Measurements from ENCODE around the gene KDM2B.
"Not testable (repeated sequence)": the region's sequence is repeated elsewhere in the genome, so short reads cannot be mapped to it uniquely, and the experiment has no call there.

The KDM2B gene

GRCh38 chr12:121603581-121603980 is 22.8 kb upstream of the KDM2B start:
- Histone ChIP-seq H3K4me3 (no peak overlapping the region), H3K36me3 (replicated peaks) (no peaks in the 10 kb centered on the region), H3K9me3 (no peaks in the 10 kb centered on the region), H3K27me3 (ENCODE audit: low read depth) (no peaks in the 10 kb centered on the region), H3K4me1 (no peaks in the 10 kb centered on the region)
- in situ Hi-C loops (cut with MboI; ENCODE audit: low sequenced_read_pairs) = no loop called here
- no peak for DNase-seq (ENCODE audit: low spot score in 2 of 2)

GRCh38 chr12:121602766-121603165 is 21.9 kb upstream of the KDM2B start:
- Histone ChIP-seq H3K9me3 (no peaks in the 10 kb centered on the region), H3K36me3 (replicated peaks) (no peaks in the 10 kb centered on the region), H3K4me1 (no peaks in the 10 kb centered on the region), H3K4me3 (no peak overlapping the region), H3K27me3 (ENCODE audit: low read depth) (no peaks in the 10 kb centered on the region)
- no peak for DNase-seq (ENCODE audit: low spot score in 2 of 2)
- in situ Hi-C loops (cut with MboI; ENCODE audit: low sequenced_read_pairs) = no loop called here

GRCh38 chr12:121600702-121601336 is 20.0 kb upstream of the KDM2B start:
- Histone ChIP-seq H3K4me1 (no peaks in the 10 kb centered on the region), H3K36me3 (replicated peaks) (no peaks in the 10 kb centered on the region), H3K9me3 (no peaks in the 10 kb centered on the region), H3K4me3 (no peak overlapping the region), H3K27me3 (ENCODE audit: low read depth) (no peaks in the 10 kb centered on the region)
- DNase-seq (ENCODE audit: low spot score in 2 of 2) = no peak
- in situ Hi-C loops (cut with MboI; ENCODE audit: low sequenced_read_pairs) = no loop called here

- Histone ChIP-seq H3K9me3 (no peaks in the 10 kb centered on the region), H3K36me3 (replicated peaks) (no peaks in the 10 kb centered on the region; the same call in 1 of the 2 replicates), H3K4me1 (no peaks in the 10 kb centered on the region), H3K4me3 (no peak overlapping the region), H3K27me3 (ENCODE audit: low read depth) (no peaks in the 10 kb centered on the region)
- in situ Hi-C loops (cut with MboI; ENCODE audit: low sequenced_read_pairs) = no loop called here
- no peak for DNase-seq (ENCODE audit: low spot score in 2 of 2)
Measured at GRCh38 chr12:121596526-121596925, 15.7 kb upstream of the KDM2B start.

GRCh38 chr12:121595520-121595919 is 14.7 kb upstream of the KDM2B start:
- Histone ChIP-seq H3K4me3 (no peak overlapping the region), H3K9me3 (no peaks in the 10 kb centered on the region), H3K36me3 (replicated peaks) (no peaks in the 10 kb centered on the region; the same call in 1 of the 2 replicates), H3K4me1 (peaks cover 6% of the 10 kb centered on the region), H3K27me3 (ENCODE audit: low read depth) (no peaks in the 10 kb centered on the region)
- DNase-seq (ENCODE audit: low spot score in 2 of 2) = no peak
- in situ Hi-C loops (cut with MboI; ENCODE audit: low sequenced_read_pairs) = no loop called here

- no peak overlapping the region for H3K4me3 ChIP-seq
- no peaks in the 10 kb centered on the region for H3K27me3 ChIP-seq (ENCODE audit: low read depth)
- DNase-seq (ENCODE audit: low spot score in 2 of 2) = no peak
- peaks cover 13% of the 10 kb centered on the region for H3K4me1 ChIP-seq
- H3K36me3 ChIP-seq (replicated peaks) = peaks cover 3% of the 10 kb centered on the region; the same call in 1 of the 2 replicates
- no peaks in the 10 kb centered on the region for H3K9me3 ChIP-seq
- in situ Hi-C loops (cut with MboI; ENCODE audit: low sequenced_read_pairs) = no loop called here
Measured at GRCh38 chr12:121592320-121592719, 11.5 kb upstream of the KDM2B start.

- Histone ChIP-seq H3K27me3 (ENCODE audit: low read depth) (no peaks in the 10 kb centered on the region), H3K4me1 (peaks cover 18% of the 10 kb centered on the region), H3K9me3 (no peaks in the 10 kb centered on the region), H3K4me3 (peak overlapping the region; percentile 4; the same call in 1 of the 2 replicates), H3K36me3 (replicated peaks) (peaks cover 3% of the 10 kb centered on the region; the same call in 1 of the 2 replicates)
- in situ Hi-C loops (cut with MboI; ENCODE audit: low sequenced_read_pairs) = no loop called here
- DNase-seq (ENCODE audit: low spot score in 2 of 2) = peak; percentile 68 to 81
Measured at GRCh38 chr12:121590476-121591143, 9.8 kb upstream of the KDM2B start.

GRCh38 chr12:121584885-121585284 is 4.1 kb upstream of the KDM2B start:
- H3K36me3 ChIP-seq (replicated peaks); in situ Hi-C loops (cut with MboI; ENCODE audit: low sequenced_read_pairs); H3K4me3 ChIP-seq; H3K27me3 ChIP-seq (ENCODE audit: low read depth); H3K9me3 ChIP-seq; DNase-seq (ENCODE audit: low spot score in 2 of 2): not testable (repeated sequence)
- peaks cover 31% of the 10 kb centered on the region for H3K4me1 ChIP-seq

- Histone ChIP-seq H3K4me3 (0 out of 2 replicates have a peak overlapping the region, but pooled peaks have one; percentile 52), H3K4me1 (peaks cover 27% of the 10 kb centered on the region)
- H3K27me3 ChIP-seq (ENCODE audit: low read depth); in situ Hi-C loops (cut with MboI; ENCODE audit: low sequenced_read_pairs); H3K9me3 ChIP-seq; H3K36me3 ChIP-seq (replicated peaks); DNase-seq (ENCODE audit: low spot score in 2 of 2): not testable (repeated sequence)
Measured at GRCh38 chr12:121583334-121583661, 2.5 kb upstream of the KDM2B start.

- no peaks in the 10 kb centered on the region for H3K27me3 ChIP-seq (ENCODE audit: low read depth)
- in situ Hi-C loops (cut with MboI; ENCODE audit: low sequenced_read_pairs) = no loop called here
- peak overlapping the region; percentile 52 for H3K4me3 ChIP-seq
- H3K36me3 ChIP-seq (replicated peaks) = no peaks in the 10 kb centered on the region
- peaks cover 32% of the 10 kb centered on the region for H3K4me1 ChIP-seq
- no peaks in the 10 kb centered on the region for H3K9me3 ChIP-seq
- DNase-seq (ENCODE audit: low spot score in 2 of 2) = peak; percentile 79 to 91
Measured at GRCh38 chr12:121582583-121583333, 1.9 kb upstream of the KDM2B start.

GRCh38 chr12:121581686-121582429 is 1.0 kb upstream of the KDM2B start:
- peak in 1 of 2 experiments; percentile 12 for DNase-seq (ENCODE audit: low spot score in 2 of 2)
- in situ Hi-C loops (cut with MboI; ENCODE audit: low sequenced_read_pairs) = no loop called here
- no peaks in the 10 kb centered on the region for H3K36me3 ChIP-seq (replicated peaks)
- H3K4me1 ChIP-seq = peaks cover 39% of the 10 kb centered on the region
- H3K4me3 ChIP-seq = peak overlapping the region; percentile 52
- H3K27me3 ChIP-seq (ENCODE audit: low read depth) = no peaks in the 10 kb centered on the region
- no peaks in the 10 kb centered on the region for H3K9me3 ChIP-seq

GRCh38 chr12:121579981-121580868 is 598 bp downstream of the KDM2B start:
- Histone ChIP-seq H3K4me3 (peak overlapping the region; percentile 52), H3K27me3 (ENCODE audit: low read depth) (no peaks in the 10 kb centered on the region), H3K36me3 (replicated peaks) (peaks cover 14% of the 10 kb centered on the region), H3K4me1 (peaks cover 39% of the 10 kb centered on the region), H3K9me3 (no peaks in the 10 kb centered on the region)
- in situ Hi-C loops (cut with MboI; ENCODE audit: low sequenced_read_pairs) = no loop called here
- peak; percentile 78 to 92 for DNase-seq (ENCODE audit: low spot score in 2 of 2)

Measured in HAP-1 (cell line).